Calu3 (cell line): ENCODE results near the gene CNOT2. TPM values are rescaled to one million over a fixed set of nuclear protein-coding genes. Genes with fewer than 3 reads are reported as not detected.

Experiments
- BruUV-seq: library from RNA; stranded (reverse); fragments of 400-500 nt; replicated peaks from 2 replicates; lab custom pipeline; 2021; lab: Mats Ljungman, UMichigan
- CTCF ChIA-PET: fragments of 300-600 bp; sonication (Branson Sonifier 250); formaldehyde crosslinking; loops from one replicate; lab custom pipeline; 2022; ENCODE audit warnings: antibody characterized with exemption; lab: Charles Lee
- DNase-seq: peaks from one replicate; pipeline ENCODE4 v3.0.0; 2022
- H3K27ac Mint-ChIP-seq: one replicate; pipeline ENCODE4 v1.8.0; 2022; ENCODE audit warnings: mixed read lengths; ENCODE audit not compliant: unreplicated experiment
- H3K27me3 Mint-ChIP-seq: one replicate; pipeline ENCODE4 v1.8.0; 2022; ENCODE audit warnings: mixed read lengths; ENCODE audit not compliant: unreplicated experiment
- H3K36me3 Mint-ChIP-seq: one replicate; pipeline ENCODE4 v1.8.0; 2022; ENCODE audit warnings: mild to moderate bottlenecking, moderate library complexity, mixed read lengths; ENCODE audit not compliant: insufficient read depth, unreplicated experiment
- H3K4me1 Mint-ChIP-seq: one replicate; pipeline ENCODE4 v1.8.0; 2022; ENCODE audit warnings: mild to moderate bottlenecking, low read depth, mixed read lengths; ENCODE audit not compliant: unreplicated experiment
- H3K4me3 Mint-ChIP-seq: one replicate; pipeline ENCODE4 v1.8.0; 2022; ENCODE audit warnings: mild to moderate bottlenecking, low read depth, moderate library complexity, mixed read lengths; ENCODE audit not compliant: unreplicated experiment
- H3K9me3 Mint-ChIP-seq: one replicate; pipeline ENCODE4 v1.8.0; 2022; ENCODE audit warnings: low read depth, mixed read lengths; ENCODE audit not compliant: unreplicated experiment
- CTCF ChIP-seq: fragments of 200-600 bp; IDR thresholded peaks from one replicate; pipeline ENCODE4 v1.8.0; 2022; ENCODE audit warnings: antibody characterized with exemption; ENCODE audit not compliant: unreplicated experiment
- intact Hi-C: fragments of 100-400 bp; cut with micrococcal nuclease; formaldehyde crosslinking; loops from one replicate; pipeline ENCODE4 v1.10.0; 2022; ENCODE audit not compliant: unreplicated experiment
- total RNA-seq: library from RNA; stranded (reverse); gene quantifications from 2 replicates; pipeline ENCODE4 v1.2.3, GENCODE V29; 2022

CNOT2 gene
- total RNA-seq, 1 experiment from 2014 or later = 126 TPM

- TF ChIP-seq CTCF = no peak
- Mint-ChIP-seq H3K4me1 (peaks cover 55% of the 10 kb centered on the region), H3K4me3 (no peak overlapping the region), H3K36me3 (peaks cover 7% of the 10 kb centered on the region), H3K27me3 (no peaks in the 10 kb centered on the region), H3K9me3 (peaks cover 1% of the 10 kb centered on the region), H3K27ac (no peak overlapping the region)
- CTCF ChIA-PET = no interaction called here
- intact Hi-C loops = no loop called here
- no peak for DNase-seq
- BruUV-seq = no TSS peak
These were observed 26.9 kb downstream of the CNOT2 start for GRCh38 chr12:70270108-70270507.

- Mint-ChIP-seq H3K27me3 (no peaks in the 10 kb centered on the region), H3K9me3 (peaks cover 6% of the 10 kb centered on the region), H3K27ac (peak overlapping the region; percentile 33), H3K4me3 (no peak overlapping the region), H3K36me3 (peaks cover 7% of the 10 kb centered on the region), H3K4me1 (peaks cover 59% of the 10 kb centered on the region)
- no peak for TF ChIP-seq CTCF
- CTCF ChIA-PET = interaction anchor here (1.1 kb wide), 1 partner anchor 370 kb away, joined by 6 read pairs; no protein-coding TSS in a partner anchor
- intact Hi-C loops = no loop called here
- no TSS peak for BruUV-seq
- DNase-seq = peak; percentile 4
These were observed 27.8 kb downstream of the CNOT2 start for GRCh38 chr12:70271025-70271424.

- Mint-ChIP-seq H3K4me3 (no peak overlapping the region), H3K9me3 (peaks cover 6% of the 10 kb centered on the region), H3K36me3 (peaks cover 7% of the 10 kb centered on the region), H3K27me3 (no peaks in the 10 kb centered on the region), H3K4me1 (peaks cover 57% of the 10 kb centered on the region), H3K27ac (peak overlapping the region; percentile 38)
- no TSS peak for BruUV-seq
- intact Hi-C loops = no loop called here
- no peak for DNase-seq
- TF ChIP-seq CTCF = no peak
- CTCF ChIA-PET = no interaction called here
These were observed 29.3 kb downstream of the CNOT2 start for GRCh38 chr12:70272510-70272909.

GRCh38 chr12:70275045-70275444 lies 31.8 kb downstream of the CNOT2 start:
- H3K9me3 Mint-ChIP-seq = peaks cover 6% of the 10 kb centered on the region
- TF ChIP-seq CTCF = no peak
- peaks cover 55% of the 10 kb centered on the region for H3K4me1 Mint-ChIP-seq
- CTCF ChIA-PET = no interaction called here
- no peak overlapping the region for H3K4me3 Mint-ChIP-seq
- intact Hi-C loops = no loop called here
- no peaks in the 10 kb centered on the region for H3K27me3 Mint-ChIP-seq
- no TSS peak for BruUV-seq
- H3K36me3 Mint-ChIP-seq = peaks cover 13% of the 10 kb centered on the region
- DNase-seq = no peak
- H3K27ac Mint-ChIP-seq = no peak overlapping the region
